Measurements from ENCODE around the gene NTRK3.

- TF ChIP-seq, protein P1, sequence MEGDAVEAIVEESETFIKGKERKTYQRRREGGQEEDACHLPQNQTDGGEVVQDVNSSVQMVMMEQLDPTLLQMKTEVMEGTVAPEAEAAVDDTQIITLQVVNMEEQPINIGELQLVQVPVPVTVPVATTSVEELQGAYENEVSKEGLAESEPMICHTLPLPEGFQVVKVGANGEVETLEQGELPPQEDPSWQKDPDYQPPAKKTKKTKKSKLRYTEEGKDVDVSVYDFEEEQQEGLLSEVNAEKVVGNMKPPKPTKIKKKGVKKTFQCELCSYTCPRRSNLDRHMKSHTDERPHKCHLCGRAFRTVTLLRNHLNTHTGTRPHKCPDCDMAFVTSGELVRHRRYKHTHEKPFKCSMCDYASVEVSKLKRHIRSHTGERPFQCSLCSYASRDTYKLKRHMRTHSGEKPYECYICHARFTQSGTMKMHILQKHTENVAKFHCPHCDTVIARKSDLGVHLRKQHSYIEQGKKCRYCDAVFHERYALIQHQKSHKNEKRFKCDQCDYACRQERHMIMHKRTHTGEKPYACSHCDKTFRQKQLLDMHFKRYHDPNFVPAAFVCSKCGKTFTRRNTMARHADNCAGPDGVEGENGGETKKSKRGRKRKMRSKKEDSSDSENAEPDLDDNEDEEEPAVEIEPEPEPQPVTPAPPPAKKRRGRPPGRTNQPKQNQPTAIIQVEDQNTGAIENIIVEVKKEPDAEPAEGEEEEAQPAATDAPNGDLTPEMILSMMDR (IDR thresholded peaks at IDR 0.05): no peak
- TF ChIP-seq POLR2A (IDR thresholded peaks at IDR 0.05): no peak
- TF ChIP-seq POLR2AphosphoS5 (IDR thresholded peaks at IDR 0.05): no peak
Observed at GRCh38 chr15:88302373-88302772, 45.8 kb upstream of the NTRK3 start.

All from prostate gland (tissue), 2 donors.